Left colon (tissue), 2 donors: Measurements from ENCODE around the gene BHLHE41. TPM values are rescaled to one million over a fixed set of nuclear protein-coding genes. Genes with fewer than 3 reads are reported as not detected.

Experiments
- ATAC-seq: fragments of 200-7000 bp; cut with Tn5 transposase; one replicate; pipeline ENCODE4 v1.9.1; 2020; ENCODE audit warnings: mild to moderate bottlenecking, moderate library complexity
- DNase-seq, 2 donors: peaks; one replicate each; pipeline ENCODE4 v3.0.0-alpha.2; 2020
- intact Hi-C, 2 donors: fragments of 100-400 bp; cut with DNase I in 1 of 2; cut with micrococcal nuclease in 1 of 2; formaldehyde crosslinking; loops; one replicate each; pipeline versions ENCODE4 v1.11.2 to v1.14.0; 2022; cut with DNase I, micrococcal nuclease
- total RNA-seq, 2 donors: library from RNA; stranded (reverse); fragmentation: NEBNext Ultra II Directional; extraction: Animal tissue kit (Norgen Biotek cat#: 25700); gene quantifications; one replicate each; pipeline ENCODE4 v1.2.1, GENCODE V29; 2021
- donor health status: DM: no; HTN: no; CAD: no.
- donor health status: DM: yes; HTN: yes; CAD: no.

The BHLHE41 gene
- total RNA-seq, 2 donors from 2014 or later = 35.4 to 48.4 TPM

DNA sequence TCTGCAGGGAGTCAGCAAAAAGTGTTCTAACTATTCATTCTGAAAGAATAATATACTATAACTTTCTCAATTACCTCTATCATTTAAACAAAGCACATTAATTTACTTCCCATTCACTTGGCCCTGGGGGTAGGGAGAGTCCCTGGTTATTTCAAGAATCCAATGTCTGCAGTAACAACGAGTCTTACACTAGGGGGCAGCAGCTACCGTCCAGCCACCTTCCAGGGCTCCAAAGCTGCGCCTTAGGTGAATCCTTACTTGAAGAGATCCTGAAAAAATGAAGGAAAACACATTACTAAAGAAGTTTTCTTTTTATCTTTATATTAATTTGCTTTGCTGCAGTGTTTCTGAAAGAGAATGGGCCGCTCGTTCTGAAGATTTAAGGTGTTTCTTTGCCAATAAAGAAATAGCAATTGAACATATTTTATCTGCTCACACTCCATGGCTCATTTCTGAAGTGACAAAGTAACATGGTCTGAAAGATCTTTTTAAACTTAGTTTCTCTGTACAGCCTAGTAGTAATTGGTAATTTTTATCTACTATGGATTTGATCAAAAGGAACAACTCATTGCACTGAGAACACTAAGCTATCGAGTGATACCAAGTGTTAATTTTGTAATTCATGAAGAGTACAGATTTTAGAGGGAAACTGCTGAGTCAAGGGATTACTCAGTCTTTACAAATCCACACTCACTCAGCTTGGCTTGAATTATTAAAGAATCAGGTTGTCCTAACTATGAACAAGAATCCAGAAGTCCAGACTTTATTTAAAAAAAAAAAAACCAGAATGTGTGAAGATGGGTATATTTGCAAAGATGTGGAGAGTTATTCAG lies 27.6 kb downstream of the BHLHE41 start:
- ATAC-seq (peak; percentile 74), DNase-seq (peak; percentile 57 to 58)
- intact Hi-C loops = no loop called here

DNA sequence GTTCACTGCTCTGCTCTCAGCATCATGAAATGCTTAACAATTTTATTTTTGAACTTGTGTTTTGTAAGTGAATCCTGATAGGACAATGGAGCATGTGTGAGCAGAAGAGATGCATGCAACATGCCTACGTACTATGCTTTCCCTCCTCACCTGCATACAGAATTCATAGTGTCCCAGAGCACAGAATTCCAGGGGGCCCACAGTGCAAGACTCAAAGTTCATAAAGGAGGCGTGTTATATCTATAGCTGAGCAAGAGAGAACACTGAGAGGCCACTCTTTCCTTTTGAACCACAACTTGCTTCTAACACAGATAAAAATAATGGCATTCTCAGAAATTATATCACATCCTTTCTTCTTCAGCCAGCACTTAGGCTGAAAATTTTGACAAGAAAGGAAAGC lies 28.8 kb downstream of the BHLHE41 start:
- DNase-seq (no peak), ATAC-seq (no peak)
- intact Hi-C loops = no loop called here

DNA sequence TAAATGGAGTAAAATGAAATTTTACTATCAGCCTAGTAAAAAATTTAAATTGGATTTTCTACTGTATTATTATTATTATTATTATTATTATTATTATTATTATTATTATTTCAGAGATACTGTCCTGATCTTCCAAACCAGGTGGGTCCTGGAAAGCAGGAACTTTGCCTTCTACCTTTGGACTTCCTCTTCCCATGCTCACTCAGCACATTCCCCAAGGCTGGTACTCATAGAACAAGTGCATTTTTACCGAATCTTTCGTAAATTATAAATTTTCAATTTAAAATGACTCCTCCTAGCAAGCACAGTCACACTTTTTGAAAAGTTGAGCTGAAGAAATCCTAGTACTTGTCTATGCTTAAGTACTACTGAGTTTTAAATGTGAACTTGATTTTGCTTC lies 29.7 kb downstream of the BHLHE41 start:
- intact Hi-C loops = no loop called here
- ATAC-seq = no peak
- DNase-seq = no peak

DNA sequence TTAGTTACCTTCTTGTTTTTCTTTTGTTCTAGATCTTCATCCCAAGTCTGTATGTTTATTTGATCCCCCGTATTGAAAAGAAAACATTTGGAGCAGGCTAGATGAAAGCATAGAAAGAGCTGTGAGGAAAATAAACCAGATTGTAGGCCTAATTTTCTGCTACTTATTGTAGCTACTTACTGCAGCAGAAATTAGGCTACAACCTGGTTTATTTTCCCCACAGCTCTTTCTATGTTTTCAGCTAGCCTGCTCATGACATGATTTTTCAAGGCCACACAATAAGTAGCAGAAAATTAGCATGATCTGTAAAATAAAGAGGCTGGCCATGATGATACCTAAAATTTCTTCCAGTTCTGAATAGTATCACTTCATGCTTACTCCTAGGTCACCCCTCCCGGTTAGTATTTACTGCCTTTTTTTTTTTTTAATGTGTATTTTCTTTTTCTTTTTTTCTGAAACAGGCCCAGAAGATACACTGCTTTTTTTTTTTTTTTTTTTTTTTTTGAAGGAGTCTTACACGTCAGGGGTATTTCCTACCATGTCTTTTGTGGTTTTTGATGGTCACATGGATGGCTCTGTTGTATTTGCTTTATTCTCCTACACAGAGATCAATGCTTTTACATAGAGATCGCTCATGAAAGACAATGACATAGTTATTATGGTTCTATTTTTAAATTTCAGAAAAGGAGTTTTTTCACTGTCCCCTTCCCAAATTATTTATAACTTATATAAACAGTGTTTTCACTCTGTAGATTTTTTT lies 32.3 kb downstream of the BHLHE41 start:
- DNase-seq (no peak), ATAC-seq (no peak)
- intact Hi-C loops = no loop called here

DNA sequence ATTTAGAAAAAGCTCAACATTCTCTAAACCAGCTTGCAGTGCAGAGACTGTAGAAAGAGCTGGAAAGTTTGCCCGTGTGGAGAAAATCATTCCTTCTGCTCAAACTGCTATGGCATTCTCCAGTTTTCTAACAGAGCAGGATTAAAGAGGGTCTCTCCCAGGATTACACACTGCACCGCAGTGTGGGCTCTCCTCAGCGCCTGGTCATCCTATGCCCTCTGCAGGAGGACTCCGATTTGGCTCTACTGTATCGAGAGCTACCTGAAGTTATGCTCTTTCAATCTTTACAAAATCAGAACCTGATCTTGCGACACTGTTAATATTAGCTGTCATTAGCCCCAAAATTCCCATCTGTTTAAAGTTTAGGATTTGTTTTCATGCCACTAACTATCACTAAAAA lies 33.0 kb downstream of the BHLHE41 start:
- intact Hi-C loops = no loop called here
- DNase-seq = no peak

DNA sequence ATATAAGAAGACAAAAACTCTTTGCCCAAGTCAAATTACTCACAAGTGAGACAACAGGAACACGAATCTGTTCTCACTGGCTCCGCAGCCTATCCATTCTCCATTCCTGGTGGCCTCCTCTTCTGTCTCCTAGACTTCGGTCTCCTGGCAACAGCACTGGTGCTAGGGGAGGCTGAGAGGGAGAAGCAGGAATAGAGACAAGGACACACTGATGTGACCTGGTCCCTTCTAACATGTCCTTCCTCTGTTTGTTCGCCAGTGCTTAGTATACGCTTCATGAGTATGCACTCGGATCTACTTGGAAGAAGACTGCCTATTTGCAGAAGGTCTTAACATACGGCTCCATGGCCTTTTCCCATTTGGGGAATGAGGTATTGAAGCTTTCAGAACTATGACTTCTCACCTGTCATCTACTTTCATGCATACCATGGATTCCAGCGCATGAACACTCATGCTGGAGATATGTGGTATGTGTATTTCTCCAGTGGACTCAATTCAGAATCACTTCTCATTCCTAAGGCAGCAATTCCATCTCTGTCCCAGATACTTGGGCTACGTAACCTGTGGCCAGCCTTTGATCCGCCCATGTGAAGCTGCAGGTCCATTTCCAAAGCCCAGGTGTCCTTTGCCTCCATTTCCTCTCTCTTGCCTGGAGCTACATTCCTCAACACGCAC lies 33.9 kb downstream of the BHLHE41 start:
- DNase-seq (no peak), ATAC-seq (no peak)
- intact Hi-C loops = no loop called here

More for the DNA sequence above, 33.0 kb downstream of the BHLHE41 start:
- no peak for ATAC-seq

DNA sequence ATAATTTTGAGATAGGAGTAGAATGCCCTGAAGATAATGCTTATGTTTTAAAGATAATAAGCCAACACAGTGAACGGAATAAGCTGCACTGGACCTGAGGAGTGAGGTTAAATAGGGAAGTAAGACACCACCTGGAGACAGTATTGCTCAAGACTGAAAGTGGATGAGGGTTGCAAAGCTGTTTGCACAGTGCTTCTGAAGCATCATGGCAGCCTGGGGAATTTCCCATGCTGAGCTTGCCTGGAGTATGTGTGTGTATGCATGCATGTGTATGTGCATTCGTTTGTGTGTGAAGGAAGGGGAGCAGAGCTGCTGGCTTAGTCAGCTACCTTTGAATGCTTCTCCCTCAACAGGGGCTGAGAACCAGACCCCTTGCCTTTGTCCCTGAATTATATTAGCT lies 35.8 kb downstream of the BHLHE41 start:
- ATAC-seq (no peak), DNase-seq (no peak)
- intact Hi-C loops = no loop called here

DNA sequence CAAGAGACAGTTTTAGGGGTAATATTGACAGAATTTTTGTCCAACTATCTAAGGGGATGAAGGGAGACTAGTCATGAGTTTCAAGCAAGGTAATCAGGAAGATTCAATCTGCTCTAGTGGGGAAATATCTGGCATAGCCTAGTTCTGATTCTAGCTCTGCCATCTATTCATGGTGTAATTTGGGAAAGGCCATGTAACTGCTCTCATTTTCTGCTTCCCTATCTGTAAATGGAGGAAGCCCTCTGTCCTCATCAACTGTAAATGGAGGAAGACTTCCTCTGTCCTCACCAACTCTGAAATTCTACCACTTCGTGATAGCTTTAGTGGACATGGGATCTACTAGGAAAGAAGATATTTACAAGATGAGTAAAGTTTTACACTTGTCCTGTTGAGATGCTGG lies 37.9 kb downstream of the BHLHE41 start:
- ATAC-seq (no peak), DNase-seq (no peak)
- intact Hi-C loops = no loop called here

DNA sequence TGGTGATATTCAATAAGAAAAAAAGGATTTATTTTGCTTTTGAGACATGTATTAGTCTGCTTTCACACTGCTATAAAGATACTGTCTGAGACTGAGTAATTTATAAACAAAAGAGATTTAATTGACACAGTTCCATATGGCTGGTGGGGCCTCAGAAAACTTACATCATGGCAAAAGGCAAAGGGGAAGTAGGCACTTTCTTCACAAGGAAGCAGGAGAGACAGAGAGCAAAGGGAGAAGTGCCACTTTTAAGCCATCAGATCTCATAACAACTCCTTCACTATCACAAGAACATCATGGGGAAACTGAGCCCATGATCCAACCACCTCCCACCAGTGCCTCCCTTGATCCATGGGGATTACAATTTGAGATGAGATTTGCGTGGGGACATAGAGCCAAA lies 43.9 kb downstream of the BHLHE41 start:
- DNase-seq (no peak), ATAC-seq (no peak)
- intact Hi-C loops = no loop called here

DNA sequence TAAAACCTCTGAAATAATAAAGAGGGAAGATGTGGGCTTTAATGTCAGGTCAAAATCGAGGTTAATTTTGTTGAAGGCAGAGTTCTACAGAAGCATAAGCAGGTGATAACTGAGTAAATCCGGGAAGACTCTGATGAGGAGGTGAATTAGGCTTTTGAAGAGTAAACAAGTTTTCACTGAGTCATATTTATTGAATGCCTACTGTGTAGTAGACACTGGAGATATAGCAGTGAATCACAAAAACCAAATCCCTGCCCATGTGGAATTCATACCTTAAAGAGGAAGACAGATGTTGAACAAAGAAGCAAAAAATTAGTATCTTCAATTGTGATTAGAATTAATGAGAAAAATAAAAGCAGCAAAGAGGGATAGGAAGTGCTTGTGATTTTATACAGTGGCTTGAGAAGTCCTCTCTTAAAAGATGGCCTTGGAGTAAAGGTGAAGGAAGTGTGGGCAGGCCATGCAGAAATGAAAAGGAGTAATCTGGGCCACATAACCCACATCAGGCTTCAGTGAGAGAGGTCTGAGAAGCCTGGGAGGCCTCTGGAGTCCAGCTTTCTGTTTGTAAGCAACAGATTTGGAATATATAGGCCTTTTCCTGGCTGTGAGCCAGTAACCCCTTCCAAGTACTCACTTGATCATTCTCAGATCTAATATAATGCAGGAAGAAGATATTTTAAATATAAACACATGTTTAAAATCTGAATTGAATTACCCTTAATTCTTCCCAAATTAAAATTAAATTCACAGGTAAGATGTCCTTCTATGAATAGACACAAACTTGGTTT lies 46.7 kb downstream of the BHLHE41 start:
- no peak for DNase-seq
- intact Hi-C loops = no loop called here
- ATAC-seq = no peak

Other genes starting within 250 kb of the BHLHE41 start
- 10 to 100 TPM in 1 of 2 donors, 1 to 10 TPM in 1; 4.8 to 15.7 TPM for gene RASSF8, start 166.4 kb downstream of the BHLHE41 start, total RNA-seq
- 10 to 100 TPM; 12.8 to 20.6 TPM for gene SSPN, start 70.5 kb upstream of the BHLHE41 start, total RNA-seq